ENCODE results near the gene EPC2.

GRCh38 chr2:148634749-148635148, 9.8 kb upstream of the EPC2 start:
- no peak for TF ChIP-seq POLR2A (IDR thresholded peaks at IDR 0.05; ENCODE audit: low read depth, low read length)
- TF ChIP-seq POLR2AphosphoS5 (IDR thresholded peaks at IDR 0.05; ENCODE audit: low read depth, low read length): no peak
